ENCODE results near the gene MPG.

GRCh38 chr16:116015-116414, 38.0 kb downstream of the MPG start:
- TF ChIP-seq CTCF (IDR thresholded peaks at IDR 0.05) (no peak), POLR2A (IDR thresholded peaks at IDR 0.05) (no peak), POLR2AphosphoS5 (IDR thresholded peaks at IDR 0.05) (no peak)
